ENCODE data around the gene ZEB2. TPM values are rescaled to one million over a fixed set of nuclear protein-coding genes. Genes with fewer than 3 reads are reported as not detected.

The ZEB2 gene
- total and polyA plus RNA-seq, 2 of the 8 experiments (the other 6 are each of a cell fraction or from before 2014, with no cell fraction given): 0.38 TPM; not detected in 1

DNA sequence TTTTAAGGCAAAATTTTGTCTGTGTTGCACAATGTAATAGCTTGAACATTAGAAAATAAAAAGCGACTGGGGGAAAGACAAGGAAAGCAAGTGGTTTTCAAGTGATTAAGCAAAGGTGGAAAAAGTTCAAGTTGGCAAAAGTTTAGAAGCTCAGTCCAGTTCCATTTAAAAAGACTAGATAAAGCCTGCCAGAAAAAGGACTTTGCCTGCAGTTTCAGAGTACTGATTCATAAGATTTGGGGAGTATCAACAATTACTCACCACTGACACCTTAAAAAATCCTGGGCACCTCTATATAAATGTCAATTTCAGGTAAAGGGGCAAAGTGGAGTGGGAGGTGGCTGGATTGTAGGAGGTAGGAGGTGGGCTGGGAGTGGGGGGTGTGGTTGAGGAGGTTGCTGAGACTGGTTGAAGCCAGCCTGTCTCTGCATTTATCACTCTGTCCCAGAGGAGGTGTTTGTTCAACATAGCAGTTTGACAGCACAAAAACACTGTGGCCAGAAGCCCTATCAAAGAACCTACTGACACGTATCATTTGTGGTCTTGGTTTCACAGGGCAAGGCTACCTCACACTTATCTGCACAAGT, 14.6 kb downstream of the ZEB2 start (continued):
- TF ChIP-seq CBX5 (IDR thresholded peaks at IDR 0.05; ENCODE audit: low read depth, low read length): no peak
- no peak for TF ChIP-seq RAD21 (IDR thresholded peaks at IDR 0.05 in 1 of 2, conservative IDR thresholded peaks at IDR 0.05 in 1 of 2; ENCODE audit: low read depth in 2 of 2, low read length in 2 of 2)
- no peak for TF ChIP-seq EGR1 (IDR thresholded peaks at IDR 0.05; ENCODE audit: borderline replicate concordance, low read depth, low read length)
- no peak for TF ChIP-seq JUN (IDR thresholded peaks at IDR 0.05; ENCODE audit: low read depth, low read length)
- no peak for TF ChIP-seq SAP30 (IDR thresholded peaks at IDR 0.05; ENCODE audit: insufficient read depth, insufficient replicate concordance, low read length)
